Stimulated activated CD8-positive, alpha-beta memory T cell treated with anti-CD3 and anti-CD28 coated beads, Interleukin-4, amount 100 ng/mL, for 24 hours (primary cell): ENCODE data around the gene NEXMIF.
A peak's percentile ranks its signal among the peaks of the same experiment; 100 is the strongest.
"Not testable (repeated sequence)": the region's sequence is repeated elsewhere in the genome, so short reads cannot be mapped to it uniquely, and the experiment has no call there.

ENCODE experiments used
- DNase-seq: peaks from one replicate; pipeline ENCODE4 v3.0.0-alpha.2; 2020; ENCODE audit warnings: low read depth

The NEXMIF gene

DNA sequence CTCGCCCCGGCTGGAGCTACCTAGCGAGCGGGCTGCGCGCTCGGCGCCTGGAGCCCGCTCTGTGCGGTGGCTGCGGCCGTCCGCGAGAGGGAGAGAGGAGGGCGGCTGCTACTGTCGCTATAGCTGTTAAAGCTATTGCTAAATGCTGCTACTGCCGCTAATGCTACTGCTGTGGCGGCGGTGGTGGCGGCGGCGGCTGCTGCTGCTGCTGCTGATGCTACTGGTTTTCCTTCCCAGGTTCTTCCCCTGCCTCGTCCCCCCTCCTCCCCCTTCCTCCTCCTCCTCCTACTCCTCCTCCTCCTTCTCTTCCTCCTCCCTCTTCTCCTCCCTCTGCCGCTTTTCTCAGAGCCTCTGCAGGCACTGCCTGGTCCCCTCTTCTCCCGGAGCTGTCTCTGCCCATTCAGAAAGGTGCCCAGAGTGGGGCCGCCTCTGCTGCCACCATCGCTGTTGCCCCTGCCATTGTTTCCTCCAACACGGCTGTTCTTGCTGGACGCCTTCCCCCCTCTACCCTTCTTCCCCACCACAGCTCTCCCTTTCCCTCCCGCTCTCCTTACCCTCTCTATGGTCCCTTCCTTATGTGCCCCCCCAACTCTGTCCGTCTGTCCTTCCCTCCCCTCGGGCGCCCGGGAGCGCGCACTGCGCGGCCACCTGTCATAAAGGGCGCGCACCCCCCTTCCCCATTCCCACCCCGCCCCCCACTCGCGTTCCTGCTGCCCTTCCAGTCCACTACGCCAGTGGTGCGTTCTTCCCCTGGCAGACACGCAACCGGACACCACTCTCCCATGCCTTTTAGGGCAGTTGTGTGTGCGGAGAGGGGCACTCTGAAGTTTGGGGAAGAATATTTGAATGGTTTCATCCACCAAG, at the start of gene NEXMIF:
Gene NEXMIF (minus strand): TSS at position 228 of the 864 bp plus-strand sequence.
- DNase-seq, result peak; percentile 2

GRCh38 chrX:74961962-74962361, 36.7 kb upstream of the NEXMIF start:
- DNase-seq, result not testable (repeated sequence)

- no peak for DNase-seq
These were observed 24.5 kb upstream of the NEXMIF start for GRCh38 chrX:74949717-74950116.

DNA sequence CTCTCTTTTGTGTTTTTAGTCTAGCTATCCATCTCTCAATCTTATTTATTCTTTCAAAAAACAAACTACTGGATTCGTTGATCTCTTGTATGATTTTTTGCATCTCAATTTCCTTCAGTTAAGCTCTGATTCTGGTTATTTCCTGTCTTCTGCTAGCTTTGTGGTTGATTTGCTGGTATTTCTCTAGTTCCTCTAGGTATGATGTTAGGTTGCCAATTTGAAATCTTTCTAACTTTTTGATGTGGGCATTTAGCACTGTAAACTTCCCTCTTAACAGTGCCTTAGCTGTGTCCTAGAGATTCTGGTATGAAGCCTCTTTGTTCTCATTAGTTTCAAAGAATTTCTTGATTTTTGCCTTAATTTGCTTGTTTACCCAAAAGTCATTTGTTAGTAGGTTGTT, 15.2 kb upstream of the NEXMIF start:
- no peak for DNase-seq

DNA sequence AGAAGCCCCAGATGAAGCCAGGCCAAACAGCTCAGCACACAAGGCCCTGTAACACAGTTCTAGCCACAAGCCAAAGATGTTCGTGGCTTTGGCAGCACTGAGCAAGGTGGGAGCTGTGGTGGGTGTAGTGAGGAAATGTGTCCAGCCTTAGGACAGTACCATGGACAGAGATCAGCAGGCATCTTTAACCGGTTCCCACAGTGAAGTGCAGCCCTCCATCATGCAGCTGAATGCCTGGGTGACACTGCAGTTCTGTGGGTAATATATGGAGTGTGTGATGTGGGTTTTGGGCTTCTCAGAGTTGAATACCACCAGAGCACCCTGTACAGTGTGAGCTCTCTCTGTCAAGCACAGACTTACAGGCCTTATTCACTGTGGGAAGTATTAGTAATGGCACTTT, 6.0 kb upstream of the NEXMIF start:
- no peak for DNase-seq

- peak; percentile 4 for DNase-seq
These were observed 615 bp downstream of the NEXMIF start for GRCh38 chrX:74924449-74925224.

DNA sequence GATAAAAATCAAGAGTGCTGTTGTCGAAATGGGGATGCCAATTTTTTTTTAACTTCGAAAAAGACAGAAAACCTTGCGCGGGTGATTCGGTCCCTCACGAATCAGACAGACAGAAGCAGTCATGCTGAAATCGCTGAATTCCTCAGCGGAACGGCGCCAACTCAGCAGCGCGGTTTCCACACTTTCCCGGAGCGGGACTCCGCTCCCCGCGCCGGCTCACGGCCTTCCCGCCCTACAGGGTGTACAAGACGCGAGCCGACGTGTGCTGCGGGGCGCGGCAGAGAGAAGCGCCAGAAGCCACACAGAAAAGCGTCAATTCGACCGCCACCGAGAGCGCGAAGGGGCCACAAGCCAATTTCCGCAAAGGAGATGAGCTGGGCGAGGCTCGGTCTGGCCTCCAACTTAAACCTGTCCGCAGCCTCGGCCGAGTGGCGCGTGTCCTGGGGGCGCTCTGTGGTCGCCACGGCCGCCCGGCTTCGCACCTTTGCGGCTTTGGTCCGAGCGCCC, 1.3 kb downstream of the NEXMIF start:
- no peak for DNase-seq

DNA sequence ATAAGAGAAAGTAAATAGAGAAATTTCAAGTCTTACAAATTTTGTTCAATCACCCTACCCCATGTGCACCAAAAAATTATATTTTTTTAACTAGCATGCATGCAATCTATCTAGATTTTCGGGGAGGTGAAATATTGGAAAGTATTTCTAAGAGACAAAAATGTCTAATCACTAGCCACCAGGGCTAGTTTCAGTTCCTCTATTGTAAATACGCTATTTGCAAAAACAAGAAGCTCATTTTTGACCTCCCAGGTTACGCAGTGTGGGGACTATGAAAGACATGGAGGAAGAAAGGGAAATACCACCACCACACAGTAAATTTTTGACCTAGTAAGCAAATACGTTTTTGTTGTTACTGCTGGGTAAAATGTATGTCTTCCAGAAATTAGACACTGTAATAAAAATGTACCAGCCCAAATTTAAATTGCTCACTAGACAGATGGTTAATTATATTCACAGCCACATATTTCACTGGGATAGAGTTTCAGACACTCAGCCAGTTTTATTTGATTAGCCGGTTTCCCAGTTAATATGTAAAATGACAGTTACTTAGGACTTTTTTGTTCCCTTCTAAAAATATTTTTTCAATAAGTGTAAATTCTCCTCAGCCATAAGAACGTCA, 2.2 kb downstream of the NEXMIF start:
- no peak for DNase-seq

- no peak for DNase-seq
These were observed 13.8 kb downstream of the NEXMIF start for GRCh38 chrX:74911494-74911893.

DNA sequence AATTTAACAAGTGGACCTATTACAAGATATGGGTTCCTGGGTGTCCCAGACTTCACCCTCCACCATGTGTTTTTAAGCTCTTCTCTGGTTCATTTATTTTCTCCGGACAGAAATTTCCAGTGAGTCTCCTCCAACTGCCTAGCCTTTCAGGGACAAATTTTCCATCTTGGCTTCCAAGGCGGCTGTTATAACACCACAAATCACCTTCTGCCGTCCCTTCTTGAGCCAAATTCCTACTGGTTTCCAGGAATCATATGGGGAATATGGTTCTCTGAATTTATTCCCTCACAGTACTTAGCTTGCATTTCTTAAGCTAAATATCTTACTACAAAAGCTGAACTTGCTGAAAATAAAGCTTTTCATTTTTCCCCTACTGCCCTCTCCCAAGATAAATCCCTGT, 18.8 kb downstream of the NEXMIF start:
- DNase-seq, result no peak

DNA sequence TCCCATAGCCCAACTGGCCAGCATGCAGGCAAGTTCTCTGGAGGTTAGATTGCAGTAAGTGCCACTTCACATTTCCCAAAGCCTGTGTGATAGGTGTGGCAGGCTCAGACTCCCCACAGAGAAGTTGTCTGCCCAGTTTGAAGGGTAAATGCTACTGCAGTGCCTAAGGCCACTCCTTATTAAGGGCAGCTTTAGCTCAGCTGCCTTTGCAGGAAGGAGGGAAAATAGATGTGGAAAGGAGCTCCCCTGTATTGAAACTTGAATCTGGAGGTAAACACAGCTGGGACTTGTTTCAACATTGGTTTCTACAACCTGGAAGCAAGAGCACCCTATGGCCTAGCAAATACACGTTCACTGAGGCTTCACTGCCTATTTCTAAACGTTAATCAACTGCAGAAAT, 22.4 kb downstream of the NEXMIF start:
- no peak for DNase-seq

GRCh38 chrX:74892561-74892960, 32.7 kb downstream of the NEXMIF start:
- DNase-seq, result no peak

GRCh38 chrX:74890676-74891430, 34.4 kb downstream of the NEXMIF start:
- DNase-seq, result no peak

GRCh38 chrX:74882383-74882782, 42.9 kb downstream of the NEXMIF start:
- DNase-seq, result not testable (repeated sequence)

- no peak for DNase-seq
These were observed 59.5 kb downstream of the NEXMIF start for GRCh38 chrX:74865725-74866124.

- DNase-seq, result no peak
These were observed 72.0 kb downstream of the NEXMIF start for GRCh38 chrX:74853255-74853654.

DNA sequence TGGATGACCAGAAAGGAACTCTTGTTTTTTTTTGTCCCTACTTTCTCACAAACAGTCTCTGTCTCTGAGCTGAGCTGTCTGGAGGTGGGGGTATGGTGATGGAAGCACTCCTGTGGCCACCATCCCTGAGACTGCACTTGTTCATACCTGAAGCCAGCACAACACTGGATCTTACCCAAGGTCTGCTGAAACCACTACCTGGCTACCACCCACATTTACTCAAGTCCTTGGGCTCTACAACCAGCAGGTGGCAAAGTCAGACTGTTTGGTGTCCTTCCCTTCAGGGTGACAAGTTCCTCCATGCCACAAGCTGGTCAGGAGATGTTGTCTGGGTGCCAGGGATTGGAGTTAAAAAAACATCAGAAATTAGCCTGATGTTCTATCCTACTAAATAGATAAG, 89.7 kb downstream of the NEXMIF start:
- DNase-seq, result no peak

DNA sequence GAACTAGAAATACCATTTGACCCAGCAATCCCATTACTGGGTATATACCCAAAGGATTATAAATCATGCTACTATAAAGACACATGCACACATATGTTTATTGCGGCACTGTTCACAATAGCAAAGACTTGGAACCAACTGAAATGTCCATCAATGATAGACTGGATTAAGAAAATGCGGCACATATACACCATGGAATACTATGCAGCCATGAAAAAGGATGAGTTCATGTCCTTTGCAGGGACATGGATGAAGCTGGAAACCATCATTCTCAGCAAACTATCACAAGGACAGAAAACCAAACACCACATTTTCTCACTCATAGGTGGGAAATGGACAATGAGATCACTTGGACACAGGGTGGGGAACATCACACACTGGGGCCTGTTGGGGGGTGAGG, 105.5 kb downstream of the NEXMIF start:
- not testable (repeated sequence) for DNase-seq

DNA sequence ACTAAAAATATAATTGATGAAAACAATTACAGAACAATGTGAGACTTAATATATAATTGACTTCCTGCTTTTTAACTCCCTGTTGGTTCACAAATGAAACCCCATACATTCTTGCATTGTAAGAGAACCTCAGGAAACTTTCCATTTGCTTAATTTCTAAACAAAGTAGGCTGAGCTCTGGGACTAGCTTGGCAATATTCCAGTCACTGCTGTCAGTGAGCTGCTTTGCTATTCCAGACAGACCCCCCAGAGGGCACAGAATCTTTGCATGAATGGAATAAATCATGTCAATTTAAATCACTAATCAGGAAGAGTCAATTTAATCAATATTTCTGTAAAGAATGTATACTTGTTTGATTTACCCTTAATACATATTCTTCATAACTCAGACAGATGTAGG, 110.6 kb downstream of the NEXMIF start:
- no peak for DNase-seq

DNA sequence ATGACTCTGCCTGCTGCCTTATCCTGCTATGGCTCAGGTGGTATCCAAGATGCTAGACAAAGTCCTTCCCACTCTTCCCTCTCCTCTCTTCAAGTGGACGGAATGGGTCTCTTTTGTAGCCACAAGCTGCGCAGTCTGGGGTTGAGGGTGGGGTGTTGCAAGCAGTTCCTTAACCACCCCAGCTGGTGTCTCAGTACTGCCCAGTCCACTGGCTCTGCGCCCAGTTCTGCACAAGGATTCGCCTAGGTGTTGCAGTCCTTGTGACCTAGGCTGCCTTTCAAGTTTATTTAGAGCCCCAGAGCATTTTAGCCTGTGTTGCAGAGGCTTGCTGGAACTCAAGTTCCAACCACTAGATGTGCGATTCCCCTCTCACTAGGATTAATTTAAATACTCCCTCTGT, 120.7 kb downstream of the NEXMIF start:
- no peak for DNase-seq

DNA sequence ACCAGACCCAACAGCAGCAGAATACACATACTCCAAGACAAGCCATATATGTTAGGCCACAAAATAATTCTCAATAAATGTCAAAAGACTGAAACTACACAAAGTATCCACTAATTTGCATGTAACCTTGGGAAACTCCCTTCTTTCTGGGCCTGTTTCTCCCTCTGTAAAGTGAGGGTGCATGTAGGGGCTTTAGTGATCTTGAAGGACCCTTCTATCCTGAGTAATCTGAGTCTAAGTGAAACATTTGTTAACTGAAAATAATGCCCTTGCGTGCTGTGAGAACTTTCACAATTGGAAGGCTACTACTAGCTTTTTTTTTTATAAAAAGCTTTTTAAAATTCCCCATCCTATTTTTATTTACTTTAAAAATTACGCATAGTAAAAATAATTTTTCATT, 125.2 kb downstream of the NEXMIF start:
- no peak for DNase-seq

DNA sequence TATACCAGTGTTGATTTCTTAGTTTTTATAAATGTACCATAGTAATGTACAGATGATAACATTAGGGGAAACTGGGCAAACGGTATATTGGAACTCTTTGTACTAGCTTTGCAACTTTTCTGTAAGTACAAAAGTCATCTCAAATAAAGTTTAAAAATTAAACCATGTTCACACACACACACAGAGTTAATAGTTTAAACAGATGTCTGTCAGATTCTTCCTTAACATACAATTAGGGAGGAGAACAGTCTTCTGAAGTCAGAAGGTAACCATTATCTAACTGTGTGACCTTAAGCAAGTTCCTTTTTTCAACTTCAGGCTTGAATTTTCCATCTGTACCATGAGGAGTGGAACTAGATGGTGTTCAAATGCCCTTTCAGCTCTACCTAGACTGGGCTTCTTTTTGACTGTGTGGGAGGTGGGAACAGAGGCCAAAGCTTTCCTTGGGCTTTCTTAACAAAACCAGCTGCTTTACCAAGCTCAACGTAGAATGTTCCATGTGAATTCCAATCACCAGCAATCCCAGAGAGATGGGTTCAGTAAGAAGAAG, 127.8 kb downstream of the NEXMIF start:
- no peak for DNase-seq
